Neural progenitor cell (in vitro differentiated cells): ENCODE measurements around the gene RAB20.

ENCODE experiments used
- CTCF ChIP-seq: fragments of 200-600 bp; sonication (generic); IDR thresholded peaks from 2 replicates; pipeline ENCODE4 v1.5.1; 2017; ENCODE audit warnings: antibody characterized with exemption, mild to moderate bottlenecking
- EZH2 ChIP-seq: fragments of 200-600 bp; sonication (generic); IDR thresholded peaks from 2 replicates; pipeline ENCODE4 v1.6.1; 2017; ENCODE audit warnings: antibody characterized with exemption, mild to moderate bottlenecking, moderate library complexity
- EZH2phosphoT487 ChIP-seq: fragments of 200-600 bp; sonication (generic); IDR thresholded peaks from 2 replicates; pipeline ENCODE4 v1.6.1; 2017; ENCODE audit warnings: antibody characterized with exemption

GRCh38 chr13:110519046-110519445, 42.5 kb downstream of the RAB20 start:
- no peak for TF ChIP-seq CTCF
- no peak for TF ChIP-seq EZH2
- TF ChIP-seq EZH2phosphoT487: no peak
